ENCODE results near the gene PDK4. TPM values are rescaled to one million over a fixed set of nuclear protein-coding genes. Genes with fewer than 3 reads are reported as not detected.
A peak's percentile ranks its signal among the peaks of the same experiment; 100 is the strongest.

The PDK4 gene
- total and polyA plus RNA-seq, 2 of the 13 experiments (the other 11 are each of a cell fraction or from before 2014, with no cell fraction given): 0.04 TPM; not detected in 1

- intact Hi-C loops (cut with micrococcal nuclease; ENCODE audit: unreplicated experiment): no loop called here
- ATAC-seq: no peak; the same call in 2 of the 3 replicates
- Histone ChIP-seq H3K79me2 (ENCODE audit: insufficient read depth, low read length) (no peaks in the 10 kb centered on the region), H4K20me1 (ENCODE audit: insufficient read depth, low read length) (no peaks in the 10 kb centered on the region), H3K27ac (ENCODE audit: extremely low read length, insufficient read depth, low read length) (no peak overlapping the region), H3K9me3 (ENCODE audit: low read length) (no peaks in the 10 kb centered on the region), H3K27me3 (ENCODE audit: control insufficient read depth in 1 of 2, insufficient read depth in 2 of 2, low read length in 2 of 2) (peaks cover 3 to 23% of the 10 kb centered on the region in 2 experiments; a peak in 3 of 5 replicates), H3K4me3 (replicated peaks in 1 of 3; ENCODE audit: insufficient read depth in 1 of 3, low read depth in 2 of 3, low read length in 3 of 3) (peak overlapping the region; percentile 31 to 62 (median 36); a peak in 3 of 6 replicates), H2AFZ (ENCODE audit: low read length) (no peak overlapping the region), H3K4me2 (ENCODE audit: low read depth, low read length) (peak overlapping the region; percentile 75), H3K9ac (ENCODE audit: insufficient read depth, low read depth, low read length) (no peak overlapping the region), H3K4me1 (ENCODE audit: insufficient read depth, low read length) (peaks cover 23% of the 10 kb centered on the region), H3K36me3 (replicated peaks in 1 of 2; ENCODE audit: control insufficient read depth in 1 of 2, insufficient read depth in 2 of 2, low read length in 2 of 2) (no peaks in the 10 kb centered on the region)
- 34% methylated on average over 7 of the region's 8 CpGs for WGBS (ENCODE audit: low lambda C conversion rate)
- TF ChIP-seq BCL6 (CRISPR knock-in tag; IDR thresholded peaks at IDR 0.05): peak; percentile 24; the same call in 1 of the 2 replicates
- TF ChIP-seq EED (CRISPR knock-in tag; IDR thresholded peaks at IDR 0.05): no peak
- no peak for TF ChIP-seq NFYC (CRISPR knock-in tag; IDR thresholded peaks at IDR 0.05)
- peak; percentile 83 for TF ChIP-seq RXRB (CRISPR knock-in tag; IDR thresholded peaks at IDR 0.05; ENCODE audit: borderline replicate concordance)
- TF ChIP-seq RARA (CRISPR knock-in tag; IDR thresholded peaks at IDR 0.05): peak; percentile 48; the same call in 1 of the 2 replicates
- TF ChIP-seq ZNF709 (CRISPR knock-in tag; IDR thresholded peaks at IDR 0.05): 0 out of 2 replicates have a peak, but pooled peaks have one; percentile 16
- 0 out of 2 replicates have a peak, but pooled peaks have one; percentile 18 for TF ChIP-seq ZNF350 (CRISPR knock-in tag; IDR thresholded peaks at IDR 0.05; ENCODE audit: borderline replicate concordance, low read depth)
- TF ChIP-seq ZNF274 (CRISPR knock-in tag; IDR thresholded peaks at IDR 0.05): 0 out of 2 replicates have a peak, but pooled peaks have one; percentile 29
- peak; percentile 39; the same call in 1 of the 2 replicates for TF ChIP-seq NR2F6 (IDR thresholded peaks at IDR 0.05)
- TF ChIP-seq NR2F6 (CRISPR knock-in tag; IDR thresholded peaks at IDR 0.05): no peak
- no peak for TF ChIP-seq ATRX (CRISPR knock-in tag; IDR thresholded peaks at IDR 0.05; ENCODE audit: borderline replicate concordance)
- TF ChIP-seq THRA (CRISPR knock-in tag; IDR thresholded peaks at IDR 0.05; ENCODE audit: borderline replicate concordance): peak; percentile 86; the same call in 1 of the 2 replicates
- in situ Hi-C loops (cut with HindIII; ENCODE audit: extremely low pct_ligation_motif_present, low pct_unique_long_range_greater_than_20kb): no loop called here
- ChIA-PET CTCF (ENCODE audit: low intra/inter-chr PET ratio, low total read pairs) (no interaction called here), POLR2A (no interaction called here)
- no peak for DNase-seq (ENCODE audit: low spot score)
- BruUV-seq (replicated peaks): no TSS peak
- FAIRE-seq: no peak
Observed at GRCh38 chr7:95595746-95596197, 544 bp downstream of the PDK4 start.
